HG03442 (cell line): Measurements from ENCODE around the gene TMEM120B.
"Not testable (repeated sequence)": the region's sequence is repeated elsewhere in the genome, so short reads cannot be mapped to it uniquely, and the experiment has no call there.

Experiments
- ATAC-seq: cut with Tn5 transposase; IDR thresholded peaks from one replicate; pipeline ENCODE4 v1.9.1; 2021; ENCODE audit warnings: mild to moderate bottlenecking, moderate library complexity; ENCODE audit not compliant: unreplicated experiment

TMEM120B gene

GRCh38 chr12:121790785-121791184 is 78.2 kb downstream of the TMEM120B start:
- not testable (repeated sequence) for ATAC-seq

- ATAC-seq: no peak
Measured at GRCh38 chr12:121791671-121792551, 79.4 kb downstream of the TMEM120B start.

- ATAC-seq: no peak
Measured at GRCh38 chr12:121792607-121793439, 80.3 kb downstream of the TMEM120B start.

GRCh38 chr12:121793440-121793837 is 80.9 kb downstream of the TMEM120B start, which contains the start of gene RHOF:
TSS of gene RHOF (minus strand) at chr12:121793688. CDS start at chr12:121793633, 55 bp downstream.
- ATAC-seq: peak; percentile 12

DNA sequence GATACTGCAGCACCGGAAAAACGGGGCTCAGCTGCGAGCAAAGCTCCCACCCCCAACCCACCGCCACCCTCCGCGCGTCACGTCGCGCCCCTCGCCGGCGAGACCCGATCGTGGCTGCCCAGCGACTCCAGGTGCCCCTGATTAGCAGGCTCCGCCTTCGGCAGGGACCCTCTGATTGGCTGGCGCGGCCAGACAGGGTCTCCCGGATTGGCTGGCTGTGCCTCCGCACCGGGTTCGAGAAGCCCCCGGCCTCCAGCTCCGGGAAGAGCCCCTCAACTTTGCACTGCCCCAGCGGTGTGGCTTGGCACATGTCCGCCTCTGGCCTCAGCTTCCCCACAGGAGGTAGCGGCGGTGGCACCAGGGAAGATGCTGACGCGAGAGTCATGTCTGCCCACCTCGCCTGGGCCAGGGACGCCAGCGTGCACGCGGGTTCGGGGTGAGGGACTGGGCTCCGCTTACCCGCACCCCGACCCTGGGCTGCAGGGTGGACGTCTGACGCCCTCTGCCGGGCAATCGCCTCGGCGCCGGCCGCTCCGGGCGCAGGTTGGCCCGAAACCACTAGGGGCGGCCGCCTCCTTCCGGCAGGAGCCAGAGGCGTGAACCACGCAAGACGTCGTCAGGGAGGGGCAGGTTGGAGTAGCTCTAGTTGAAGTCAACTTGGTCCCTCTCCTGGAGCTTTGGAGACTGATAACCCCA is 81.4 kb downstream of the TMEM120B start:
- ATAC-seq: peak; percentile 42

- ATAC-seq: no peak
Measured at GRCh38 chr12:121794534-121795033, 82.0 kb downstream of the TMEM120B start.

- ATAC-seq: no peak
Measured at GRCh38 chr12:121795034-121795968, 82.7 kb downstream of the TMEM120B start.

DNA sequence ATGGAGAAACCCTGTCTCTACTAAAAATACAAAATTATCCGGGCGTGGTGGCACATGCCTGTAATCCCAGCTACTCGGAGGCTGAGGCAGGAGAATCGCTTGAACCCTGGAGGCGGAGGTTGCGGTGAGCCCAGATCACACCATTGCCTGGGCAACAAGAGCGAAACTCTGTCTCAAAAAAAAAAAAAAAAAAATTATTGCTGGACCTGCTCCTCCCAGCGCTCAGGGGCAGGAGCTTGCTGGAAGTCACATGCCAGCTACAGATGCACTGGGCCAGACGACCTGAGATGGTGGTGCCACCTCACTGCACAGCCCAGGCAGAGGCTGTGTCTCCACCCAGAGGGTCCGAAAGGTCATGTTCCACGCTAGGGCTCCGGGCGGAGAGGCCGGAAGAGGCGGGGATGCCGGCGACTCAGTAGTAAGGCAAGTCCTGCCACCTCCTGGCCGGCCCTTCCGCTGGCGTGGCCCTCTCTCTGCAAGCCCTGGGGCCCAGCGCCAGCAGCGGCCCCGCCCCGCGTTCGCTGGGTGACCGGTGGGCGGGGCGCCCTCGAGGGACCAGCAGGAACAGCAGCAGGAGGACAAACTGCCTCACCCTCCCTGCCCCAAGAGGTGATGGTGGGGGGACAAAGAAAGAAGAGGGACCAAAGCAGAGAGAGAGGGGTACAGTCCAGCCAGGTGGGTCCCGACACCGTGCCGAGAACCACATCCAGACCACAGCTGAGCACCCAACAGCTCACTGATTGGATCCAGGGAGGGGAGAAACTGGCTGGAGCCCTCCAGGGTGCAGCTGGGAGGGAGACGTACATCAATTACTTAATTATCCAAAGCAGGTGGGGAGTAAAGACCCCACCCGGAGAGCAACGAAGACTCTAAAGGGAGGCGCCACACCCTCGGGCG is 84.6 kb downstream of the TMEM120B start:
- no peak for ATAC-seq

DNA sequence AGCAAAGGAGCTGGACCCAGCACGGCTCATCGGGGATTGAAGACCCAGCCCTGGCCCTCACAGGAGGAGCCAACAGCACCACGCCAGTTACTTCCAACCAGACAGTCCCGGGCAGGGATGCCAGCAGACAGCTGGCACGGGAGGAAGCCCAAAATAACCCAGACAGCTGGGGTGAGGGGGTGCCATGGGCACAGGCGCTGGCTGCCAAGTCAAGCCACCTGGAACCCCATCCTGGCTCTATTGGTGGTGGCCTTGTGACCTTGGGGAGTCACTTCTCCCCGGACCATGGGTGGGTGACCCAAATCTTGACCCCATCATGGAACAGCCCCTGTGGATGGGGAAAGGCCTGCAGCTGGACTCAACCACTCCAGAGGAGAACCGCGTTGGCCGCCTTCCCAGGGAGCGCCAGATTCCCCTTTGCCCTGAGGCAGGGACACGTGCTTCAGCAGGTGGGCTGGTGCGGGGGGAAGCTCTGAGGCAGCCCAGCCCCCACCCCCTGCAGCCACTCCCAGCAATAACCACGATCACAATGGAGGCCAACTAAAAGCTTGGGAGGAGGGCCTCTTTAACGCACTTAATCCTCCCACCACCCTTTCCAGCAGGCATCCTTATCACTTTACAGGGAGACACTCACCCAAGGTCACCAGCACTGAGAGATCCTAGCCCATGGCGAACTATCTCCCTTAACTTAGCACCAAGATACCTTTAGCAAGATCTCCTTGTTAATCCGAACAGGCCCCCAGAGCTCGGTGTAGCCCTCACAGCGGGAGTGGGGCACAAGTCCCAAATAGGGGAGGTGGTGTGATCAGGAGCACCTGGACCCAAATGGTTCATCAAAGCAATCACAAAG is 85.6 kb downstream of the TMEM120B start:
- ATAC-seq: no peak

DNA sequence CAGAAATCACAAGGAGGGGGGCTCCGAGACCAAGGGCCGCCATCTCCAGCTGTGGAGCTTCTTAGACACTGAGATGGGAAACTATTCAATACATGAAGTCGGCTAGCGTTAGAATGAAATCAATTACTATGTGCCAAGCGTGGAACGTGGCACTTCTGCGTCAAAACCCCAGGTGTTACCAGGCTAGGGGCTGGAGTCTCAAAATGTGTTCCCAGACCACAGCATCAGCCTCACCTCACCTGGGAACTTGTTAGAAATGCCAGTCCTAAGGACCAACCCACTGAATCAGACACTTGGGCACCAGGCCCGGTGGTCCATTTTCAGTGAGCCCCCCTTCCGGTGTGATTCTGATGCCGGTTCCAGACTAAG is 86.2 kb downstream of the TMEM120B start:
- no peak for ATAC-seq

DNA sequence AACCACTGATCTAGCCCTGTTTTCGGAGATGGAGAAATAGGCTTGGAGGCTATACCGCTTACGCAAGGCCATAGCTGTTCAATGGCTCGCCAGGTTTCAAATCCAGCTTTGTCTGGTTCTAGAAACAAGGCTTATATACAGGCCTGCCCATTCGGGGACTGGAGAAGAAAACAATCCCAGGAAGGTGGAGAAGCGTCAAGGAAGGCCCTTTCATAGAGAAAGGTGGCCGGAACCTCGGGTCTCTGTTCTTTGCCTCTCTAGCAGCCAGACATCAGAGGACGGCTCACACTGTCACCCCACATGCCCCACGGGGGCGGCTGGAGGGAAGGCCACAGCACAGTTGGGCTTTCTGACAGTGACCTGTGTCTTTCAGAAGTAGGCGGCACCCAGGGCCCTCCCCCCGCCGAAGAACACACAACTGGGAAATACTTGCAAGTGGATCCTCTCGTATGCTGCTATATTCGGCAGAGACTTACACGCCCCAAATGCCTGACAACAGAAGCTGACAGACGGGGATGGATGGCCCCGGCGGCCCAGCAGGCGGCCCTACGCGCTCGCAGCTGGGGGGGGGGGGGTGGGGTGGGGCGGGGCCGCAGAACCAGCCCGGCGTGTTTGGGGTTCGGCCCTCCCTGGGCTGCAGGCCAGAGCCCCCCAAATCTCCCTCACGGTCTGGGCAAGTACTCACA is 86.7 kb downstream of the TMEM120B start:
- ATAC-seq: peak; percentile 9

GRCh38 chr12:121799842-121800693 is 87.5 kb downstream of the TMEM120B start:
- peak; percentile 29 for ATAC-seq

DNA sequence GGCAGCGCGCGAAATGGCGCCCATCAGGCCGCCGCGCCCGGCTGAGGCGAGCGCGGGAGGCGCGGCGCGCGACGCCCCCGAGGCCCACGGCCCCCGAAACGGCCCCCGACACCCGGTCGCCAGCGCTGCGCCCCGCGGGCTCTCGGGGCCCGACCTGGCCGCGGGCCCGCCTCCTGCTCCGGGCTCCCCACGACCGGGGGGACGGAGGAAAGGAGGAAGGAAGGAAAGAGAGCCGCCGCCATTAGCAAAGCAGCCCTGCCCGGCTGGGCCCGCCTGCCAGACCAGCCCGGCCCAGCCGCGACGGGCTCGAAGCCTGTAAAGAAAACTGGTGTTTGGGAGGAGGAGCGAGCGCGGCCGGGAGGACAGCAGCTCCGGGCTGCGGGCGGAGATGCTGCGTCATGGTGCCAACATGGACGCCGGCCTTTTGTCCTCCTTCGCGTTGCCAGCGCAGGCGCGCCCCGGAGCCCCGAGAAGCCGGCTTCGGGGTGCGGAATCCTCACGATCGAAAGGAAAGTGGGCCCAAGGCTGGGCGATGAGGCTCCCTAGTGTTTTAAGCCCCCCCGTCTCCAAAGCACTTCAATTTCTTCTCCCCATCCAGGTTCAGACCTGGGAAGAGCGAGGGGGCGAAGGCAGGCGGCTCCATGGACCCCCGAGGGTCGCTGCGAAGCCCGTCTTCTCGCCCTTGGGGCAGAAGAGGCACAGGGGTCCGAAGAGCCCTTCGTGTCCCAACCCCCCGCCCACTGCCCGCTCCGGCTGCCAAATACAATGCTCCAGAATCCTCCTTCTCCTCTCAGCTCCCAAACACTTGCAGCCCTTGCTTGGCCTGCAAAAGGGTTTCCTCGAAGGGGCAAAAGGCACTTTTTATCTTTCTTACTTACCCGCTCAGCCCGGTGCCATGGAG is 88.4 kb downstream of the TMEM120B start:
- peak; percentile 4 for ATAC-seq

DNA sequence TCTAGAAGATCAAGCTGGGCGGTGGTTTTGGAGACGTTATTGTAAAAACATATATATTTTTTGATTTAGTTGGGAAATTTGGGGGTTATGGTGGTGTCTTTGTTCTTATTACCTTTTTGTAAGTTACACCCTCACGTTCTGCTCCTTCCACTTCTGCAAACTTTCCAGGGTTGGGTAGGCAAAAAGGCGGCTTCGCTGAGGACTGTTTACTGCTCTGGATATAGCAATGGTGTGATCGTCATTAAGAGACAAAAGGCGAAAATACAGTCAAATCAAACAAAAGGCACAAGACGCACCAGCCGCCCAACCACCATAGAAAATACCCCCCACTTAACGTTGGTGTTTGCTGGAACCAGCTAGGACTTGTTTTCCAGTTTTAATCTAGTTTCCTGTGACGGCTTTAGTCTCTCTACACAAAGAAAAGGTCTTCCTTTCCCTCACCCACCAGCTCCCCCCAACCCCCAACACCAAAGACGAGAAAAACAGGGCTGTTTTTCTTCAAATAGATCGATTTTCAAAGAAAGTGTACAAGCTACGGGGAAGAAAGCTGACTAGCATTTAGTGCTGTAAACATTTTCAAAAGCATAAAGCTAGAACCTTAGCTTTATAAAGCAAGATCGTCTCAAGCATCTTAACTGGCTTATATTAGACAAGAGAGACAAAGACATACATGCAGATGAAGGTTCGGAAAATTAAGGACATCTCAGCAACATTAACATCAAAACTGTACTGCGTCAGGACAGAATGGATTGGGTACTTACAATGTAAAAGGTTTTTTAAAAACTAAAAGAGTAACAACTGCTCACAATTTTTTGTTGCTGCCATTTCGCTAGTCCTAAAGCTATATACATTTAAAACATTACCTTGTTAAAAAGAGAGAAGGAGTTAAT is 89.3 kb downstream of the TMEM120B start:
- ATAC-seq: no peak

GRCh38 chr12:121802485-121802842 is 89.9 kb downstream of the TMEM120B start:
- no peak for ATAC-seq
